H1 (cell line): Measurements from ENCODE around the gene RRP9. TPM values are rescaled to one million over a fixed set of nuclear protein-coding genes. Genes with fewer than 3 reads are reported as not detected.

ENCODE experiments used
- MAX ChIP-seq: IDR thresholded peaks from 2 replicates; pipeline ENCODE4 v1.6.1; 2012; ENCODE audit warnings: inconsistent platforms
- polyA plus RNA-seq, 7 experiments: library from polyadenylated mRNA; depleted of rRNA in 3 of 7; stranded (reverse) in 5 of 7; unstranded in 2 of 7; fragments of >200 nt in 5 of 7; fragments of 200-250 nt in 2 of 7; gene quantifications; 1 replicate in 5 of 7; 2 replicates in 1 of 7; 4 replicates in 1 of 7; pipeline versions ENCODE4 v1.2.1 to v1.2.3, GENCODE V29; 2011 to 2013; ENCODE audit warnings: missing spikeins in 2 of 7, mixed read lengths in 2 of 7
- total RNA-seq: library from RNA; stranded (reverse); fragmentation: NEBNext Ultra II Directional; extraction: Animal tissue kit (Norgen Biotek cat#: 25700); gene quantifications from 2 replicates; pipeline ENCODE4 v1.2.1, GENCODE V29; 2021
- TF ChIP-seq, protein P1 (sequence below), 3 experiments: IDR thresholded peaks; 1 replicate in 2 of 3; 2 replicates in 1 of 3; pipeline versions ENCODE4 v1.5.1 to v1.6.1; 2011; ENCODE audit warnings: low read length in 3 of 3, mild to moderate bottlenecking in 3 of 3, inconsistent platforms in 2 of 3, low read depth in 1 of 3, moderate library complexity in 1 of 3; ENCODE audit not compliant: insufficient read depth in 1 of 3; ENCODE audit errors: control extremely low read depth in 1 of 3

RRP9 gene
- total and polyA plus RNA-seq, 2 of the 8 experiments (the other 6 are each of a cell fraction or from before 2014, with no cell fraction given), result 55.6 to 68.9 TPM

DNA sequence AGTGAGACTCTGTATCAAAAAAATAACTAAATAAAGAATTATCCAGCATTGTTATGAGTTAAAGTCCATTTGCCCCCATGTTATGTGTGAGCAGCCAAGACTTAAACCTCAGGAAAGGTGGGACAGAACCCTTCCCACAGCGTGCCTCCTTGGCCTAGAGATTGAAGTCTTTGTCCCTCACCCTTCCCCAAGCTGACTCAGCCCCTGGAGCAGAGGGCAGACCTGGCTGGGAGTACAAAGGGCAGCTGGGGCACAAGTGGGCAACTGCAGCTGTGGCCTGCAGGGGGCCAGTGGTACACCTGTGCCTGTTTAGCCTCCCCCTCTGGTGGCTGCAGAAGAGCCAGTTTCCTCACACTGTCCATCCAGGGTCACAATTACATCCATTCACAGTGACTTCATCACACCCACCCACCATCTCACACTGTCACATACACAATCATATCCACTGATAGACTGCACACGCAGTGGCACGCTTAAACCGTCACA, 40.7 kb upstream of the RRP9 start (continued):
- peak; percentile 52; the same call in 1 of the 2 replicates for TF ChIP-seq MAX
- TF ChIP-seq, protein P1, sequence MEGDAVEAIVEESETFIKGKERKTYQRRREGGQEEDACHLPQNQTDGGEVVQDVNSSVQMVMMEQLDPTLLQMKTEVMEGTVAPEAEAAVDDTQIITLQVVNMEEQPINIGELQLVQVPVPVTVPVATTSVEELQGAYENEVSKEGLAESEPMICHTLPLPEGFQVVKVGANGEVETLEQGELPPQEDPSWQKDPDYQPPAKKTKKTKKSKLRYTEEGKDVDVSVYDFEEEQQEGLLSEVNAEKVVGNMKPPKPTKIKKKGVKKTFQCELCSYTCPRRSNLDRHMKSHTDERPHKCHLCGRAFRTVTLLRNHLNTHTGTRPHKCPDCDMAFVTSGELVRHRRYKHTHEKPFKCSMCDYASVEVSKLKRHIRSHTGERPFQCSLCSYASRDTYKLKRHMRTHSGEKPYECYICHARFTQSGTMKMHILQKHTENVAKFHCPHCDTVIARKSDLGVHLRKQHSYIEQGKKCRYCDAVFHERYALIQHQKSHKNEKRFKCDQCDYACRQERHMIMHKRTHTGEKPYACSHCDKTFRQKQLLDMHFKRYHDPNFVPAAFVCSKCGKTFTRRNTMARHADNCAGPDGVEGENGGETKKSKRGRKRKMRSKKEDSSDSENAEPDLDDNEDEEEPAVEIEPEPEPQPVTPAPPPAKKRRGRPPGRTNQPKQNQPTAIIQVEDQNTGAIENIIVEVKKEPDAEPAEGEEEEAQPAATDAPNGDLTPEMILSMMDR (IDR thresholded peaks at IDR 0.05; ENCODE audit: control extremely low read depth in 1 of 3, insufficient read depth in 1 of 3, low read depth in 1 of 3, low read length in 3 of 3), result peak in 2 of 3 experiments; percentile 89 to 96; a peak in 3 of 4 replicates
- TF ChIP-seq, all 59 proteins: peak for 10
